ENCODE results near the gene ZNF311.

The ZNF311 gene

GRCh38 chr6:29005183-29005885, at the start of gene ZNF311:
ZNF311 (minus strand) TSS chr6:29005315; CDS start chr6:29003954, 1,361 bp downstream.
- DNase-seq (ENCODE audit: low spot score), result no peak

DNA sequence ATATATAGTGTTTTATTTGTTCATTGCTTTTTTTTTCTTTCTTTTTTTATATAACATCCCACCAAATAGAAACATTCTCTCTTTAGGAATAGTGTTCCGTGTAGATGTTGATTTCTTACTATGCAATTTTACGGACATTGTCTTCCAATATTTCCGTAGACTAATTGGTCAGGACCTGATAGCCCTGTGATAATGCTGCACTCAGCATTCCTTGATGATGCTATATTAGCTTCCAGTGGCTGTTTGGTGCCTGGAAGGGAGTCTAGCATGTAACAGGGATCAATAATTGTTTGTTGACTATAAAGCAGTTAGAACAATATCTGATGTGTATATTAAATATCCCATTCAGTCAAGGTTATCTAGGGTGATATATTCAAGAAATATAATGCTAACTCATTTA, 46.6 kb upstream of the ZNF311 start:
- no peak for DNase-seq (ENCODE audit: low spot score)

- DNase-seq (ENCODE audit: low spot score), result no peak
These were observed 40.0 kb upstream of the ZNF311 start, which contains the start of gene OR2W1 for GRCh38 chr6:29045075-29045474. OR2W1 (minus strand) TSS chr6:29045175; CDS start chr6:29045175, 0 bp downstream.

DNA sequence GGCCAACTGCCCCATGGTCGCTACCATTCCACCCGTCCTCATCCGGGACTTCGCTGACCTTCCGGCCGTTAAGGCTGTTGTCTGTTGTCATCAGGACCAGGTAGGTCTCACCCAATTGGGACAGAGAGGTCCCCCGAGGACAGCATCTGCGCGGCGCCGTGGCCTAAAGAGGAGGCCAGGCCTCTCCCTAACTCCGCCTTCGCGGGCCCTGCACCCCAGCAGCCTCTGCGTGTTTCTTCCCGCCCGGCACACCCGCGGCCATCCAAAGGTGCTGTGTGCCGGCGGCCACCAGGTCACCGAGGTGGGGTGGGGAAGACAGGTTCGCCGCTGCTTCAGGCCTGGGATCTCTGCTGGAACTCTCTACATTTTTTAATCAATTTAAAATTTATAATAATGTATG, 30.8 kb upstream of the ZNF311 start:
- DNase-seq (ENCODE audit: low spot score), result no peak

DNA sequence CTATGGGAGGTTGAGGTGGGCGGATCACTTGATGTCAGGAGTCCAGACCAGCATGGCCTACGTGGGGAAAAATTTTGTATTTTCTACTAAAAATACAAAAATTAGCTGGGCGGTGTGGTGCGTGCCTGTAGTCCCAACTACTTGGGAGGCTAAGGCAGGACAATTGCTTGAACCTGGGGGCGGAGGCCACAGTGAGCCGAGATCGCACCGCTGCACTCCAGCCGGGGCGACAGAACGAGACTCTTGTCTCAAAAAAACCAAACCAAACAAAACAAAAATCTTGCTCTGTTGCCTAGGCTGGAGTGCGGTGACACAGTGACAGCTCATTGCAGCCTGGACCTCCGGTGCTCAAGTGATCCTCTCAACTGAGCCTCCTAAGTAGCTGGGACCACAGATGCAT, 23.7 kb upstream of the ZNF311 start:
- no peak for DNase-seq (ENCODE audit: low spot score)

DNA sequence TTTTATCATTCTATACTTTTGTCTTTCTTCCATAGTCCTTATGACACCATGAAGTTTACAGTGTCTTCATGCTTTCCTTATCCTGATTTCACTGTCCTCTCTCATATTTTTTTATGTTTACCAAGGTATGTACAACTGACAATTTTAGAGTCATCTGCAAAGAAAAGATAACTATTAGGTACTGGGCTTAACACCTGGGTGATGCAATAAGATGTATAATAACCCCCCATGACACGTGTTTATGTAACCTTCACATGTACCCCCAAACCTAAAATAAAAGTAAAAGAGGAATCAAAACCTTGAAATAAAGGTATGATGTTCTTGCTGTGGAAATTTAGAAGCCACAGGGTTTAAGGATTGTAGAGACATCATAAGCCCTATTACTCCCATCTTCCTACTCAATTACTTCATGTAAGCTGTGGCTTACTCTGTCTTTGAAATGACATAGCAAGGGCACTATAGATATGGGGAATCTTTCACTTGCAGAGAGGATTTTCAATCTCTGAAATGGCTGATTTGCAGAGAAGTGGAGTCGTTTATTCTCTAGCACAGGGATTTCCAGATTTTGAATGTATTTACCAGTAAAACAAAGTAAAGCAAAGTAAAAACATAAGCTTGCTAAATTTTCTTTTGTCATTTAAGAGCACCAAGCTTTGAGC, 20.9 kb upstream of the ZNF311 start:
- DNase-seq (ENCODE audit: low spot score), result no peak

DNA sequence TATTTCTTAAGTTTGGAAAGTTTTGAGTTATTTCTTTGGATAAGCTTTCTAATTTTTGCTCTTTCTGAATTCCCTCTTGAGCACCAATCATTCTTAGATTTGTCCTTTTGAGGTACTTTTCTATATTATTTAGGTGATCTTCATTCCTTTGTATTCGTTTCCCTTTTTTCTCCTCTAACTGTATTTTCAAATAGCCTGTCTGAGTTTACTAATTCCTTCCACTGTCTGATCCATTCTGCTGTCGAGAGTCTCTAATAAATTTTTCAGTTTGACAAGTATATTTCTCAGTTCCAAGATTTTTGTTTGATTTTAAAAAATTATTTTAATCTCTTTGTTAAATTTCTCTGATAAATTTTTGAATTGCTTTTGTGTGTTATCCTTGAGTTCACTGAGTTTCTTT, 16.3 kb upstream of the ZNF311 start:
- no peak for DNase-seq (ENCODE audit: low spot score)

GRCh38 chr6:29019629-29020028, 14.5 kb upstream of the ZNF311 start:
- DNase-seq (ENCODE audit: low spot score), result no peak

DNA sequence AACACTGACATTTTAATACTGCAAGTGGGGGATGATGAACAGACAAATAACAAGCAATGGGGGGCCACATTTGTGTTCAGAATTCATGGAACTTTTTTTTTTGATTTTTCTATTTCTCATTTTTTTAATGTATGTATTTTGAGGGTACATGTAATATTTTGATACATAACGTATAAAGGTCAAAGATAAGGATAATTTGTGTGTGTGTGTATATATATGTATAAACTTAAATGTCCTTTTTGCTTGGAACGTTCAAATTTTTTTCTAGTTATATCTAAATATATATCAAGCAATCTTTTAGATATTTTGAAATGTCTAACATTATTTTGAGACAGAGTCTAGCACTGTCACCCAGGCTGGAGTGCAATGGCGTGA, 12.3 kb upstream of the ZNF311 start:
- DNase-seq (ENCODE audit: low spot score), result no peak

DNA sequence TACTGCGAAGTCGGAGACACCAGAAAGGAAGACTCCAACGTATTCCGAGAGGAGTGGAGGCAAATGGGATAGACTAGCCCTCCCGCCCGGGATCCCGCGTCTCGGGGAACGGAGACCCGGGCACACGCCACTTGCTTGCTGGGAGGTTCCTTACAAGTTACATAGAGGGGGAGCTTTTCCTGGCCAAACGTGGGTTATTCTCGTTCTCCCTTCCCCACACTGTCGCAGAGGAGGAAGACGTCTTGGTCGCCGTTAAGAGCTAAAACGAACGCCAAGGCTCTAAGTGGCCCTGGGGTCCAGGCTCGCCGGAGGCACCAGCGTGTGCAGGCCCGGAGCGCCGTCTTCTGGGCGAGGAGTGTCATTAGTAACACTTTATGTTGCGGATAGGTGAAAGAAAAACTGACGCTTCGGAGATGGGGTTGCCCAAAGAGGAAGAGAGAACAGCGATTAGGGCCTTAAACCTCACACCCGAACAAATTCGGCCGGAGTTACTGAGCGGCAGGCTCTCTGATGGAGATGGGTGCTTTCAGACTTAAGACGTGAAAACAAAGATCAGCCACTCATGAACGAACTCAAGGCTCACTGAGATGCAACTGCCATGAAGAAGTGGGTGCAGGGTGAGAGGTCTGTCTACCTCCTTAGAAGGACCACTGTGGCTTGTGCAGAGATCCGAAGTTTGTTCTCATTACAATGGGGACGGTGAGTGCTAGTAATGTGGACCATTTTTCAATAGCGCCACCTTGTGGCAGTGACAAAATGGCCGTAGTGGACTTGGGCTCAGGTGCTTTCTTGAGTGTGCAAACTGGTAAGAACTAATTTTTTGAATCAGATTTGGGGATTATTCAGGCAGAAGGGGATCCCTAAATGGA, 11.7 kb upstream of the ZNF311 start:
- peak; percentile 49 for DNase-seq (ENCODE audit: low spot score)

GRCh38 chr6:29014729-29015608, 9.9 kb upstream of the ZNF311 start:
- no peak for DNase-seq (ENCODE audit: low spot score)

DNA sequence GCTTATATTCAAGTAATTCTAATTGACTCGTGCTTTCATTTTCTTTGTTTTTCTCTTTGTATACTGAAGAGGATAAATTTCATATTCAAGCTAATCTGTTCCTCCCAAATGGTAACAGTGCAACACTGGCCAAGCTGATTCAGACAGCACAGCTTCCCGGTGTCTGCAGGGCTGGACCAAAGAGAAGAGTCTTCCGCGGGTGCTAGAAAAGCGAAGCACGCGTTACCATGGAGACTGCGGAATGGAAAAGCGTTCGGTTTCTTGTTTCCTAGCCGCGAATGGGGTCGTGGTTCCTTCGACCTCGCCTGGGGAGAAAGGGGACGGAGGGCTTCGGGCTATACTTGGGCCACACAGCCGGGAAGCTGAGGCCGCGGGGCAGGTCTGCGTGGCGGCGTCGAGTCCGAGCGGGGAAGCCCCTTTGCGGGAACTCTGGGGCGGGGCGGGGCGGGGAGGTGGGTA, 6.2 kb upstream of the ZNF311 start:
- DNase-seq (ENCODE audit: low spot score), result peak; percentile 34

GRCh38 chr6:29009358-29009757, 4.2 kb upstream of the ZNF311 start:
- peak; percentile 61 for DNase-seq (ENCODE audit: low spot score)

DNA sequence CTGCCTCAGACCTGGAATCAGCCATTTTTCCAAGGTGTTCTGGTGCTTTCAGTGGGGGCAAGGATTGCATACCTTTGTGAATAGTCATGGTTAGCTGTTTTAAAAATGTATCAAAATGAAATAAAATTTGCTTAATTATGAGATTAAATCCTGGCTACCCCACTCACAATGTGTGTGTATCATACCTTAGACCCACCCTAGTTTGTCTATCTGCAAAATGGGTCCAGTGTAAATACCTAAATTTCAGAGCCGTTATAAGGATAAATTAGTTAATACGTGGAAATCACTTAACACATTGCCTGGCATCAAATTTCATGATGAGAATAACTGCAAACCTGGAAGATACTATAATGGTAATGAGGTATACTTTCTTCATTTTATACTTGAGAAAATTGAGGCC, 3.0 kb upstream of the ZNF311 start:
- DNase-seq (ENCODE audit: low spot score), result no peak

GRCh38 chr6:28996844-28997510, 8.1 kb downstream of the ZNF311 start:
- DNase-seq (ENCODE audit: low spot score), result no peak

- no peak for DNase-seq (ENCODE audit: low spot score)
These were observed 9.9 kb downstream of the ZNF311 start for GRCh38 chr6:28995093-28995650.

DNA sequence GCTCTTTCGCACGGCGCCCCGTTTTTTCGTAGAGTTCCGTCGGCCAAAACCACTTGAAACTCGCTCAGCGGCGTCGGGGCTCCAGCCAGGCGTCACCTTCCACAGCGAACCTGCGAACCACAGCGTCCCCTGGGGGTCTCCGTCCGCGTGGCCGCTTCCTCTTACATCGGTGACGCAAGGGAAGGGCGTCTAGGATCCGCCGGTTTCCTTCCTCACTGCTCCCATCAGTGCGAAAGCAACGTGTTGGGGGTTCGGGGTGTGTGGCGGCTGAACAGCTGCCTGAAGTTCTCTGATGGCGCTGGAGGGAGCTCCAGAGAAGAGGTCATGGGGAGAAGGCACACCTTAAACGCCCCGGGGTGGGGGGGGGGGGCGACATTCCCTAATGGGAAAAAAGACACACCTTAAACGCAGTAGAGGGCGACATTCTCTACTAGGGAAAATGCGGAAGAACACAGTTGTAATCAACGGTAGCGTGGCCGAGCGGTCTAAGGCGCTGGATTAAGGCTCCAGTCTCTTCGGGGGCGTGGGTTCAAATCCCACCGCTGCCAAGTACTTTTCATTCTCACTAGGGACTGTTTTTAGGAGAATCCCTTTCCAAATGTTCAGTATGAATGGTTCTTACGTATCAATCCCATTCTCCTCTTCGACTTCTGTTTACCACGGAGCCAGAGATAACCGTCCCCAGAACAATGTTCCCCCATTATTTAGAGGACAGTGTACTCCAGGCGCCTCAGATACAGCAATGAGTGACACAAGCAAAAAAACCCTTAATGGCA, 16.4 kb downstream of the ZNF311 start:
- DNase-seq (ENCODE audit: low spot score), result no peak

DNA sequence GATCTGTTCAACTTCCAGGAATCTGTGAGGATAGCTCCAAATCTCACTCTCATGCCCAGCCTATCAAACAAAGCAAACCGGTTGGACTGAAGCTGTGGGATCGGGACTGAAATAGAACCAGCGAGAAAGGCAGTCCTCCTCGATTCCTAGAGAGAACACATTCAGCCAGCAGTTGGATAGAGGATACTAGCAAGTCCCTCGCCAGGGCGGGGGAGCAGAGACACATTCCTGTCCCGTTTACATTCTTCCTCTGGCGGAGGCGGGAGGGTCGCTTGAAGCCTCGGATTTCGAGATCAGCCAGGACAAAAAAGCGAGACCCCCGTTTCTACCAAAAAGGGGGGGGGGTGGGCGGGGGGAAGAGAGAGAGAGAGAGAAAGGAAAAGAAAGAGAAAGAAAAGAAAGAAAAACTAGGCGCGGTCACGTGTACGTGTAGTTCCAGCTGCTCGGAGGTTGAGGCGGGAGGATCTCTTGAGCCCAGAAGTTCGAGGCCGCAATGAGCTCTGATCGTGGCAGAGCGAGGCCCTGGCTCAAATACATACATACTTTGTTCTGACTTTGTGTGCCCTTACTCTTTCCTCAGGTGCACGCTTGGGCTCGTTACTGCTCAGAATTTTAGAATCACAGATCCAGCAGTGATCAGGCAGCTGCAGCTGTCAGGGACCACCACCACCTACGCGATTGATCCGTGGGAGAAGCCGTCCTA, 19.5 kb downstream of the ZNF311 start:
- peak; percentile 84 for DNase-seq (ENCODE audit: low spot score)

DNA sequence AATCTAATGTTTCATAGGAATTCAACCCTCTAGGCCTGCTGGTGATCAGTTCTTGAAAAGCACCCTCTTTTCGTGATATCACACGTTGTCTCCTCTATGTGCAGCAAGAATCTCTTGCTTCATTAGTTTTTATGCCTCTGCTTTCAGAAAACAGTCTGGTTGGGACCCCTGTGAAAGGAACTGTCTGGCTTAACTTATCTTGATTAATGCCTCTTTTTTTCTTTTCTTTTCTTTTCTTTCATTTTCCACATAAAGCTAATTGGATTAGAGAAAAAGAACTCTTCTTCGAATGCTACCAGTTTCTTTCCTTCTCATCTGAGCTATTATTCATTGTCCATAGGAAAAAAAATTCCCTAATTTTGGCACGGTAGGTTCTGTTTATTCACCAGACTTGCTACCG, 21.3 kb downstream of the ZNF311 start:
- no peak for DNase-seq (ENCODE audit: low spot score)

Measured in HuH-7 (cell line).